Skeletal muscle tissue (tissue), 4 donors: ENCODE data around the gene CASKIN2. TPM values are rescaled to one million over a fixed set of nuclear protein-coding genes. Genes with fewer than 3 reads are reported as not detected.
A peak's percentile ranks its signal among the peaks of the same experiment; 100 is the strongest.
"Not testable (repeated sequence)": the region's sequence is repeated elsewhere in the genome, so short reads cannot be mapped to it uniquely, and the experiment has no call there.

Experiments
- H3K27ac ChIP-seq: one replicate; pipeline ENCODE4 v1.7.0; 2013; ENCODE audit warnings: mild to moderate bottlenecking, low read depth, low read length, inconsistent platforms
- H3K27me3 ChIP-seq, 3 donors: one replicate each; pipeline ENCODE4 v1.7.0; 2013; ENCODE audit warnings: low read length in 3 of 3; ENCODE audit not compliant: control insufficient read depth in 3 of 3, insufficient read depth in 3 of 3
- H3K36me3 ChIP-seq, 3 donors: one replicate each; pipeline ENCODE4 v1.7.0; 2013; ENCODE audit warnings: low read length in 3 of 3; ENCODE audit not compliant: control insufficient read depth in 3 of 3, insufficient read depth in 3 of 3
- H3K4me1 ChIP-seq, 3 donors: one replicate each; pipeline ENCODE4 v1.7.0; 2013; ENCODE audit warnings: low read length in 3 of 3, mild to moderate bottlenecking in 3 of 3; ENCODE audit not compliant: control insufficient read depth in 3 of 3, insufficient read depth in 3 of 3
- H3K4me3 ChIP-seq, 3 donors: one replicate each; pipeline ENCODE4 v1.7.0; 2013; ENCODE audit warnings: low read length in 3 of 3
- H3K9ac ChIP-seq, 3 donors: one replicate each; pipeline ENCODE4 v1.7.0; 2013; ENCODE audit warnings: low read length in 3 of 3, mild to moderate bottlenecking in 3 of 3, moderate library complexity in 2 of 3, low read depth in 1 of 3
- H3K9me3 ChIP-seq, 3 donors: one replicate each; pipeline ENCODE4 v1.7.0; 2013; ENCODE audit warnings: low read length in 3 of 3; ENCODE audit not compliant: control insufficient read depth in 3 of 3
- total RNA-seq: library from RNA; depleted of rRNA; stranded (reverse); fragments of >200 nt; gene quantifications from one replicate; pipeline ENCODE4 v1.2.3, GENCODE V29; 2014
- donor health status: Osteomylitis.

CASKIN2 gene
- total RNA-seq, 1 donor from 2014 or later, result 8.9 TPM

- Histone ChIP-seq H3K27ac (peak overlapping the region; percentile 36), H3K36me3 (peaks cover 0 to 4% (median 2%) of the 10 kb centered on the region in 3 donors), H3K4me3 (no peak overlapping the region), H3K27me3 (no peaks in the 10 kb centered on the region), H3K9me3 (no peaks in the 10 kb centered on the region), H3K9ac (peak overlapping the region in 2 of 3 donors; percentile 53 to 57), H3K4me1 (peaks cover 73 to 84% (median 78%) of the 10 kb centered on the region in 3 donors)
Observed at GRCh38 chr17:75481194-75482068, 33.9 kb downstream of the CASKIN2 start.

- Histone ChIP-seq H3K27ac (peak overlapping the region; percentile 44), H3K4me3 (no peak overlapping the region), H3K9ac (peak overlapping the region in 2 of 3 donors; percentile 5 to 57), H3K27me3 (no peaks in the 10 kb centered on the region), H3K9me3 (no peaks in the 10 kb centered on the region), H3K36me3 (peaks cover 0 to 4% (median 0%) of the 10 kb centered on the region in 3 donors), H3K4me1 (peaks cover 73 to 83% (median 78%) of the 10 kb centered on the region in 3 donors)
Observed at GRCh38 chr17:75480281-75480680, 35.1 kb downstream of the CASKIN2 start.

DNA sequence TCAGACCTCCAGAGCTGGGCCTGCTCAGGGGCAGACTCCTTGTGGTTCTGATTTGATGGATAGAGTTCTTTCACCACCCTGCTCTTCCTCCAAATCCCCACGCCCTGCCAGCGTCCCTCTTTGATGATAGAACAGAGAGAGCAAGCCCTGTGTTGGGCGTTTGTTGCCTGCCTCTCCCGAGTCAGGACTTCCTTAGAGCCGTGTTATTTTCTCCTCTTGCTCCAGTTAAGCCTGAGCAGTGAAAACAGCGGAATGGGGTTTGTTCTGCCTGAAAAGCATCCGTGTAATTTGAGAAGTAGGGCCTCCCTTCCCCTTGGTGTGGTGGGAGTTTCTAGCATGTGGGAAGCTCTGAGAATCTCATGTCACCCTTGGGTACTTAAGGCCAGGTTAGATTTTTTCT, 36.8 kb downstream of the CASKIN2 start:
- H3K9ac ChIP-seq, result no peak overlapping the region
- no peaks in the 10 kb centered on the region for H3K9me3 ChIP-seq
- no peaks in the 10 kb centered on the region for H3K27me3 ChIP-seq
- no peak overlapping the region for H3K4me3 ChIP-seq
- H3K4me1 ChIP-seq, result peaks cover 72 to 82% (median 78%) of the 10 kb centered on the region in 3 donors
- H3K36me3 ChIP-seq, result peaks cover 0 to 7% (median 2%) of the 10 kb centered on the region in 3 donors
- peak overlapping the region; percentile 44 for H3K27ac ChIP-seq

- H3K27me3 ChIP-seq, H3K4me3 ChIP-seq, H3K9me3 ChIP-seq: not testable (repeated sequence)
- Histone ChIP-seq H3K36me3 (peaks cover 7 to 11% (median 8%) of the 10 kb centered on the region in 3 donors), H3K9ac (peak overlapping the region in 1 of 3 donors; percentile 71), H3K4me1 (peaks cover 72 to 82% (median 79%) of the 10 kb centered on the region in 3 donors), H3K27ac (peak overlapping the region; percentile 66)
Observed at GRCh38 chr17:75477490-75477862, 37.9 kb downstream of the CASKIN2 start.

- peaks cover 12 to 15% (median 13%) of the 10 kb centered on the region in 3 donors for H3K36me3 ChIP-seq
- peaks cover 71 to 84% (median 76%) of the 10 kb centered on the region in 3 donors for H3K4me1 ChIP-seq
- peak overlapping the region; percentile 66 for H3K27ac ChIP-seq
- H3K9me3 ChIP-seq, result no peaks in the 10 kb centered on the region
- peak overlapping the region; percentile 11 to 67 (median 41) for H3K4me3 ChIP-seq
- H3K27me3 ChIP-seq, result no peaks in the 10 kb centered on the region
- peak overlapping the region; percentile 34 to 71 (median 57) for H3K9ac ChIP-seq
Observed at GRCh38 chr17:75476752-75477489, 38.4 kb downstream of the CASKIN2 start.

- Histone ChIP-seq H3K27ac (peak overlapping the region; percentile 66), H3K4me3 (peak overlapping the region; percentile 41 to 67 (median 54)), H3K9me3 (no peaks in the 10 kb centered on the region), H3K9ac (peak overlapping the region; percentile 43 to 71 (median 57)), H3K4me1 (peaks cover 64 to 84% (median 74%) of the 10 kb centered on the region in 3 donors), H3K27me3 (no peaks in the 10 kb centered on the region), H3K36me3 (peaks cover 12 to 15% (median 15%) of the 10 kb centered on the region in 3 donors)
Observed at GRCh38 chr17:75476271-75476671, 39.1 kb downstream of the CASKIN2 start.

DNA sequence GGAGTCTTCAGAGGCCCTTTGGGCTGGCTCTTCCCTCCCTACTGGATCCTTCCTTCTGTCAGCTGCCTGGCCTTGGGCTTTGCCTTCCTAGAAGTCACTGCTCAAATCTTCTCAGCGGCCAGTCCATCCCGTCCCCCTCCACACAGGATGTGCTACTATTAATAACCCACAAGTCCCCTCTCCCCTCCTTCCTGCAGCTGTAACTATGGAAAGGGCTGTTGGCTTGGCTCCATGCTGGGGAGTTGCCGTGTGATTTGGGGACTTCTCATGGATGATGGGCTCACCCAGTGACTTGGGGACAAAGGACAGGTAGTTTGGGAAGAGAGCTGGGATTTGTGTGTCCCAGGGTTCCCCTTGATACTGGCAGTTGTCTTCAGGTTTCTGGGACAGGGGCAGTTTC, 39.5 kb downstream of the CASKIN2 start:
- Histone ChIP-seq H3K27me3 (no peaks in the 10 kb centered on the region), H3K9me3 (no peaks in the 10 kb centered on the region), H3K4me1 (peaks cover 60 to 80% (median 70%) of the 10 kb centered on the region in 3 donors), H3K9ac (peak overlapping the region; percentile 1 to 55 (median 33)), H3K36me3 (peaks cover 12 to 15% (median 15%) of the 10 kb centered on the region in 3 donors), H3K27ac (peak overlapping the region; percentile 66), H3K4me3 (peak overlapping the region; percentile 26 to 54 (median 52))

DNA sequence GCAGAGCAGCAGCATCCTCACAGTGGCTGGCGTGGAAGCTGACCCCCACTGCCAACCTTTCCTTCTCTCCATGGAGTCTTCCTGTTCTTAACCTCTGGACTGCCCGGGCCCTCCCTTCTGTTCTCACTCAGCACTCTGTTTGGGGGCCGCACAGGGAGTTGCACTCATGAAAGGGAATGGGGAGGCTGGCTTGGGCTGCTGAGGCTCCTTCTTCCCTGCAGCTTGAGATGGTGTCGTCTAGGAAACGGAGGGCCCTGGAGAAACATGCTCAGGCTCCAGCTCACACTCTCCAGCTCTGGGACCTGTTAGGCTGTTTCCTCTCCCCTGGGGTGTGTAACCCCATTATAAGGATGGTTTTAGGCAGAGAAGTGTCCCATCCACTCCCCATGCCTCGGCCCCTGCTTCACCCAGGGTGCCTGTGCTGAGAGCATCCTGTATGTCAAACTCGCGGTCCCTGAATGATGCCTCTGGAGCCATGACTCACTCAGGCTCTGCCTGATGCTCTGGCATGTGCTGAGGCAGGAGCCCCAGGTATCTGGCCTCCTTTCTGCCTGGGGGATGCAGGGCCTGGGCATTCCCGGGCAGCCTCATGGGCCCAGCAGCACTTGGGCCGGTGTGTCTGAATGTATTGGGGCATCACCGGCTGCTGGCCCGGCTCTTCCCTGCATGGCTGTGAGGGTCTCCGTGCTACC, 40.0 kb downstream of the CASKIN2 start:
- no peaks in the 10 kb centered on the region for H3K9me3 ChIP-seq
- no peaks in the 10 kb centered on the region for H3K27me3 ChIP-seq
- peaks cover 12 to 15% (median 15%) of the 10 kb centered on the region in 3 donors for H3K36me3 ChIP-seq
- peak overlapping the region in 2 of 3 donors; percentile 52 to 54 for H3K4me3 ChIP-seq
- H3K4me1 ChIP-seq, result peaks cover 54 to 74% (median 64%) of the 10 kb centered on the region in 3 donors
- H3K9ac ChIP-seq, result peak overlapping the region; percentile 33 to 64 (median 61)
- H3K27ac ChIP-seq, result peak overlapping the region; percentile 66

DNA sequence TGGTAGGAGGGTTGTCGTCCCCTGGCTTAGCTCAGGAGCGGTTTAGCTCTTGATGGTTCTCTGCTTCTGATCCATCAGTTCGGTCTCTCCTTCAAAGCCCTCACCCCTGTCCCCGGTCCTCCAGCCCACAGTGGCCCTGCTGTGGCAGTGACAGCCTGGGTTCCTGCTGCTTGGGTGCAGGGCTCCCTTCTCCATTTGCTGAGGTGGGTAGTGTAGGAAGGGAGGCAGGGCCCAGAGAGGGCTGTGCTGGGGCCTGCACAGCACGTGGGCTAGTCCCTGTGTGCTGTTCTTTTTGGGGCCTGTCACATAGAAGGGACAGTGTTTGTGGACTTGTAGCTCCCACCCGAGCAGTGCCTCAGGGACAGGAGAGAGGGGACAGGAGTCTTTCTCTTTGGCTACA, 40.6 kb downstream of the CASKIN2 start:
- H3K9me3 ChIP-seq, result no peaks in the 10 kb centered on the region
- H3K27me3 ChIP-seq, result no peaks in the 10 kb centered on the region
- peaks cover 49 to 69% (median 58%) of the 10 kb centered on the region in 3 donors for H3K4me1 ChIP-seq
- peak overlapping the region; percentile 66 for H3K27ac ChIP-seq
- peak overlapping the region in 2 of 3 donors; percentile 61 to 64 for H3K9ac ChIP-seq
- peaks cover 12 to 15% (median 15%) of the 10 kb centered on the region in 3 donors for H3K36me3 ChIP-seq
- no peak overlapping the region for H3K4me3 ChIP-seq
